ENCODE measurements around the gene DNASE1L1. TPM values are rescaled to one million over a fixed set of nuclear protein-coding genes. Genes with fewer than 3 reads are reported as not detected.

The DNASE1L1 gene
- total and polyA plus RNA-seq, 2 of the 13 experiments (the other 11 are each of a cell fraction or from before 2014, with no cell fraction given), result 4.7 to 12.3 TPM

GRCh38 chrX:154440623-154441357 lies 31.7 kb upstream of the DNASE1L1 start:
- no peak overlapping the region for H3K4me3 ChIP-seq (replicated peaks in 1 of 3; ENCODE audit: insufficient read depth in 1 of 3, low read depth in 2 of 3, low read length in 3 of 3)
- 97% methylated on average over 6 of the region's 17 CpGs for WGBS (ENCODE audit: low lambda C conversion rate)
- BruUV-seq (replicated peaks), result no TSS peak
- H3K79me2 ChIP-seq (ENCODE audit: insufficient read depth, low read length), result peaks cover 16% of the 10 kb centered on the region
- ATAC-seq, result no peak
- no peaks in the 10 kb centered on the region for H3K27me3 ChIP-seq (ENCODE audit: control insufficient read depth in 1 of 2, insufficient read depth in 2 of 2, low read length in 2 of 2)
- no peak for FAIRE-seq
- H3K36me3 ChIP-seq (replicated peaks in 1 of 2; ENCODE audit: control insufficient read depth in 1 of 2, insufficient read depth in 2 of 2, low read length in 2 of 2), result peaks cover 0 to 2% of the 10 kb centered on the region in 2 experiments; a peak in 3 of 5 replicates
- H3K4me2 ChIP-seq (ENCODE audit: low read depth, low read length), result no peak overlapping the region
- no peak for DNase-seq (ENCODE audit: low spot score)
- POLR2A ChIA-PET, result no interaction called here
- H2AFZ ChIP-seq (ENCODE audit: low read length), result no peak overlapping the region
- intact Hi-C loops (cut with micrococcal nuclease; ENCODE audit: unreplicated experiment), result no loop called here
- peaks cover 19% of the 10 kb centered on the region for H3K4me1 ChIP-seq (ENCODE audit: insufficient read depth, low read length)
- CTCF ChIA-PET (ENCODE audit: low intra/inter-chr PET ratio, low total read pairs), result no interaction called here
- no peak overlapping the region for H3K9ac ChIP-seq (ENCODE audit: insufficient read depth, low read depth, low read length)
- H4K20me1 ChIP-seq (ENCODE audit: insufficient read depth, low read length), result no peaks in the 10 kb centered on the region
- in situ Hi-C loops (cut with HindIII; ENCODE audit: extremely low pct_ligation_motif_present, low pct_unique_long_range_greater_than_20kb), result no loop called here
- TF ChIP-seq ZNF383 (CRISPR knock-in tag; IDR thresholded peaks at IDR 0.05; ENCODE audit: borderline replicate concordance) (no peak), ATF7 (IDR thresholded peaks at IDR 0.05) (peak; percentile 48; the same call in 1 of the 2 replicates), ATF7 (CRISPR knock-in tag; IDR thresholded peaks at IDR 0.05) (no peak)
- H3K9me3 ChIP-seq (ENCODE audit: low read length), result no peaks in the 10 kb centered on the region
- no peak overlapping the region for H3K27ac ChIP-seq (ENCODE audit: extremely low read length, insufficient read depth, low read length)

- Histone ChIP-seq H3K27ac (ENCODE audit: extremely low read length, insufficient read depth, low read length) (no peak overlapping the region), H3K36me3 (replicated peaks in 1 of 2; ENCODE audit: control insufficient read depth in 1 of 2, insufficient read depth in 2 of 2, low read length in 2 of 2) (peaks cover 0 to 2% of the 10 kb centered on the region in 2 experiments; a peak in 3 of 5 replicates), H3K9ac (ENCODE audit: insufficient read depth, low read depth, low read length) (no peak overlapping the region), H3K79me2 (ENCODE audit: insufficient read depth, low read length) (peaks cover 14% of the 10 kb centered on the region), H3K27me3 (ENCODE audit: control insufficient read depth in 1 of 2, insufficient read depth in 2 of 2, low read length in 2 of 2) (no peaks in the 10 kb centered on the region), H4K20me1 (ENCODE audit: insufficient read depth, low read length) (no peaks in the 10 kb centered on the region), H2AFZ (ENCODE audit: low read length) (no peak overlapping the region), H3K4me3 (replicated peaks in 1 of 3; ENCODE audit: insufficient read depth in 1 of 3, low read depth in 2 of 3, low read length in 3 of 3) (no peak overlapping the region), H3K4me2 (ENCODE audit: low read depth, low read length) (no peak overlapping the region), H3K4me1 (ENCODE audit: insufficient read depth, low read length) (peaks cover 11% of the 10 kb centered on the region), H3K9me3 (ENCODE audit: low read length) (no peaks in the 10 kb centered on the region)
- intact Hi-C loops (cut with micrococcal nuclease; ENCODE audit: unreplicated experiment) (no loop called here), in situ Hi-C loops (cut with HindIII; ENCODE audit: extremely low pct_ligation_motif_present, low pct_unique_long_range_greater_than_20kb) (no loop called here)
- DNase-seq (ENCODE audit: low spot score) (no peak), ATAC-seq (no peak), FAIRE-seq (no peak)
- no TSS peak for BruUV-seq (replicated peaks)
- TF ChIP-seq E2F2 (CRISPR knock-in tag; IDR thresholded peaks at IDR 0.05; ENCODE audit: borderline replicate concordance) (no peak), ZNF431 (CRISPR knock-in tag; IDR thresholded peaks at IDR 0.05; ENCODE audit: borderline replicate concordance, low read depth) (no peak), DNMT3B (CRISPR knock-in tag; conservative IDR thresholded peaks at IDR 0.05) (no peak), ZNF557 (CRISPR knock-in tag; IDR thresholded peaks at IDR 0.05) (no peak), IKZF4 (CRISPR knock-in tag; IDR thresholded peaks at IDR 0.05; ENCODE audit: borderline replicate concordance, low read depth, not compliant biosample characterization) (no peak)
- ChIA-PET CTCF (ENCODE audit: low intra/inter-chr PET ratio, low total read pairs) (no interaction called here), POLR2A (no interaction called here)
- 99% methylated on average over 10 of the region's 18 CpGs for WGBS (ENCODE audit: low lambda C conversion rate)
Observed at GRCh38 chrX:154439841-154440240, 30.8 kb upstream of the DNASE1L1 start.

Measured in HepG2 (cell line).